K562 (cell line): ENCODE measurements around the gene IKZF4. TPM values are rescaled to one million over a fixed set of nuclear protein-coding genes. Genes with fewer than 3 reads are reported as not detected.

Experiments used
- CBX2 ChIP-seq: fragments of 200-600 bp; sonication (generic); IDR thresholded peaks from one replicate; pipeline ENCODE4 v1.6.1; 2012; ENCODE audit warnings: mild to moderate bottlenecking, low read length, inconsistent platforms; ENCODE audit not compliant: insufficient read depth, poor library complexity, severe bottlenecking
- CTCF ChIP-seq, 3 experiments: IDR thresholded peaks in 2 of 3; conservative IDR thresholded peaks in 1 of 3; 2 replicates each; pipeline ENCODE4 v1.5.1; 2011 to 2012; ENCODE audit warnings: low read length in 3 of 3, mild to moderate bottlenecking in 3 of 3, control low read depth in 2 of 3, improper control_type of control experiment in 1 of 3, inconsistent platforms in 1 of 3, low read depth in 1 of 3, mixed read lengths in 1 of 3, moderate library complexity in 1 of 3; ENCODE audit not compliant: insufficient read depth in 2 of 3
- HLTF ChIP-seq: fragments of 450-650 bp; IDR thresholded peaks from 2 replicates; pipeline ENCODE4 v1.6.1; 2016
- HMGN3 ChIP-seq: IDR thresholded peaks from 2 replicates; pipeline ENCODE4 v1.6.1; 2011; ENCODE audit warnings: borderline replicate concordance, low read depth, mild to moderate bottlenecking, mixed read lengths, low read length; ENCODE audit not compliant: insufficient read length; ENCODE audit errors: extremely low read depth
- MBD2 ChIP-seq: sonication (generic); IDR thresholded peaks from 2 replicates; pipeline ENCODE4 v1.6.1; 2016; ENCODE audit warnings: low read depth, borderline replicate concordance
- MIER1 ChIP-seq: fragments of 450-650 bp; IDR thresholded peaks from 2 replicates; pipeline ENCODE4 v1.6.1; 2016; ENCODE audit warnings: antibody characterized with exemption, mild to moderate bottlenecking, low read depth
- PATZ1 ChIP-seq: fragments of 250-450 bp; sonication (Bioruptor Pico); IDR thresholded peaks from 2 replicates; pipeline ENCODE4 v1.5.0; 2020; ENCODE audit warnings: mild to moderate bottlenecking, borderline replicate concordance
- RBFOX2 ChIP-seq: fragments of 200-400 bp; formaldehyde crosslinking; IDR thresholded peaks from 2 replicates; pipeline ENCODE4 v1.6.1; 2017; ENCODE audit warnings: low read depth, mild to moderate bottlenecking, low read length, moderate library complexity
- SREBF2 ChIP-seq: sonication (generic); formaldehyde crosslinking; IDR thresholded peaks from 2 replicates; pipeline ENCODE4 v1.4.0; 2020; ENCODE audit warnings: mild to moderate bottlenecking, missing genetic modification reagents
- TAF7 ChIP-seq: fragments of 450-650 bp; IDR thresholded peaks from 2 replicates; pipeline ENCODE4 v1.6.1; 2016; ENCODE audit warnings: missing genetic modification characterization, missing compliant biosample characterization
- XRCC3 ChIP-seq: fragments of 450-650 bp; IDR thresholded peaks from 2 replicates; pipeline ENCODE4 v1.6.1; 2017; ENCODE audit warnings: mild to moderate bottlenecking, moderate library complexity
- ZBTB26 ChIP-seq: fragments of 450-650 bp; formaldehyde crosslinking; IDR thresholded peaks from 2 replicates; pipeline ENCODE4 v1.4.0; 2022; ENCODE audit warnings: missing genetic modification characterization
- ZZZ3 ChIP-seq: fragments of 450-650 bp; IDR thresholded peaks from 2 replicates; pipeline ENCODE4 v1.6.1; 2016; ENCODE audit warnings: antibody characterized with exemption, mild to moderate bottlenecking, moderate library complexity
- polyA plus RNA-seq, 8 experiments: library from polyadenylated mRNA; depleted of rRNA in 4 of 8; stranded (reverse) in 5 of 8; unstranded in 3 of 8; fragments of >200 nt; fragmentation: Nextera tagmentation in 2 of 8; fragmentation: Illumina TruSeq in 1 of 8; extraction: Ambion mirVana in 2 of 8; extraction: Trizol in 1 of 8; gene quantifications; 2 replicates each; pipeline versions ENCODE4 v1.2.1 to v1.2.3, GENCODE V29; 2011 to 2014; ENCODE audit warnings: inconsistent platforms in 1 of 8, missing spikeins in 1 of 8
- total RNA-seq, 7 experiments: library from RNA; depleted of rRNA in 6 of 7; stranded (reverse); fragments of >200 nt in 6 of 7; fragmentation: Illumina TruSeq in 2 of 7; extraction: Trizol in 2 of 7; gene quantifications; 2 replicates each; pipeline versions ENCODE4 v1.2.1 to v1.2.3, GENCODE V29; 2011 to 2021; ENCODE audit warnings: low replicate concordance in 1 of 7

Gene IKZF4
- total and polyA plus RNA-seq, 9 of the 15 experiments (the other 6 are each of a cell fraction or from before 2014, with no cell fraction given), result 1.9 to 16.3 (median 3.6) TPM

- TF ChIP-seq CTCF (IDR thresholded peaks at IDR 0.05 in 2 of 3, conservative IDR thresholded peaks at IDR 0.05 in 1 of 3; ENCODE audit: insufficient read depth in 2 of 3, low read depth in 1 of 3, low read length in 3 of 3), result no peak
- TF ChIP-seq PATZ1, result no peak
- no peak for TF ChIP-seq HMGN3
- no peak for TF ChIP-seq RBFOX2
- no peak for TF ChIP-seq TAF7 (tag)
- TF ChIP-seq MBD2, result no peak
- no peak for TF ChIP-seq SREBF2 (CRISPR knock-in tag)
- peak; percentile 96 for TF ChIP-seq HLTF
- TF ChIP-seq CBX2, result no peak
- TF ChIP-seq ZZZ3, result no peak
- peak; percentile 63; the same call in 1 of the 2 replicates for TF ChIP-seq MIER1
- TF ChIP-seq XRCC3, result no peak
- TF ChIP-seq ZBTB26, result peak; percentile 97
Measured at GRCh38 chr12:55972911-55973598, 47.8 kb upstream of the IKZF4 start (continued).
